ENCODE data around the gene RPTOR.

The RPTOR gene

DNA sequence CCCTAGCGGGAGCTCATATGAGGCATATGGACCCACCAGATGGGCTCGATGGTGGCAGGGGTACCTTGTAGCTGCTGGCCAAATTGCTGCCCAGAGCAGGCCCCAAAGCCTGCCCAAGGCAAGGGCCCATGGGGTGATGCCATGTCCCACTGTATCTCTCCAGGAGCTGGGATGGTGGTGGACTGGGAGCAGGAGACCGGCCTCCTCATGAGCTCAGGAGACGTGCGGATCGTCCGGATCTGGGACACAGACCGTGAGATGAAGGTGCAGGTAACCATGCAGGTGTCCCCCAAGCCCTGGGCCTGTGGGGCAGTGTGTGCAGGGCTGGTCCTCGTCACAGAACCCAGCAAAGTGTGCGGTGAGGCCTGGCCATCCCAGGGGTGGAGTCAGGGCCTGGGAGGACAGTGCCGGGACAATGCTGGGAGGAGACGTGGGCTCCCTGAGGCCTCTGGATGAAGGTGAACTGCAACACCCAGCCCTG is 412.9 kb downstream of the RPTOR start:
- Histone ChIP-seq H3K36me3 (ENCODE audit: control insufficient read depth, insufficient read depth, low read length) (no peaks in the 10 kb centered on the region), H3K27me3 (ENCODE audit: control insufficient read depth, insufficient read depth, low read length) (no peaks in the 10 kb centered on the region), H3K4me2 (ENCODE audit: low read length) (no peak overlapping the region), H3K9ac (no peak overlapping the region), H2AFZ (no peak overlapping the region), H3K9me3 (ENCODE audit: control insufficient read depth, low read length) (no peaks in the 10 kb centered on the region), H3K79me2 (no peaks in the 10 kb centered on the region), H3K4me1 (no peaks in the 10 kb centered on the region), H3K27ac (no peak overlapping the region), H3K4me3 (ENCODE audit: low read depth, low read length) (no peak overlapping the region)
- TF ChIP-seq, protein P1, sequence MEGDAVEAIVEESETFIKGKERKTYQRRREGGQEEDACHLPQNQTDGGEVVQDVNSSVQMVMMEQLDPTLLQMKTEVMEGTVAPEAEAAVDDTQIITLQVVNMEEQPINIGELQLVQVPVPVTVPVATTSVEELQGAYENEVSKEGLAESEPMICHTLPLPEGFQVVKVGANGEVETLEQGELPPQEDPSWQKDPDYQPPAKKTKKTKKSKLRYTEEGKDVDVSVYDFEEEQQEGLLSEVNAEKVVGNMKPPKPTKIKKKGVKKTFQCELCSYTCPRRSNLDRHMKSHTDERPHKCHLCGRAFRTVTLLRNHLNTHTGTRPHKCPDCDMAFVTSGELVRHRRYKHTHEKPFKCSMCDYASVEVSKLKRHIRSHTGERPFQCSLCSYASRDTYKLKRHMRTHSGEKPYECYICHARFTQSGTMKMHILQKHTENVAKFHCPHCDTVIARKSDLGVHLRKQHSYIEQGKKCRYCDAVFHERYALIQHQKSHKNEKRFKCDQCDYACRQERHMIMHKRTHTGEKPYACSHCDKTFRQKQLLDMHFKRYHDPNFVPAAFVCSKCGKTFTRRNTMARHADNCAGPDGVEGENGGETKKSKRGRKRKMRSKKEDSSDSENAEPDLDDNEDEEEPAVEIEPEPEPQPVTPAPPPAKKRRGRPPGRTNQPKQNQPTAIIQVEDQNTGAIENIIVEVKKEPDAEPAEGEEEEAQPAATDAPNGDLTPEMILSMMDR (IDR thresholded peaks at IDR 0.05) = no peak

DNA sequence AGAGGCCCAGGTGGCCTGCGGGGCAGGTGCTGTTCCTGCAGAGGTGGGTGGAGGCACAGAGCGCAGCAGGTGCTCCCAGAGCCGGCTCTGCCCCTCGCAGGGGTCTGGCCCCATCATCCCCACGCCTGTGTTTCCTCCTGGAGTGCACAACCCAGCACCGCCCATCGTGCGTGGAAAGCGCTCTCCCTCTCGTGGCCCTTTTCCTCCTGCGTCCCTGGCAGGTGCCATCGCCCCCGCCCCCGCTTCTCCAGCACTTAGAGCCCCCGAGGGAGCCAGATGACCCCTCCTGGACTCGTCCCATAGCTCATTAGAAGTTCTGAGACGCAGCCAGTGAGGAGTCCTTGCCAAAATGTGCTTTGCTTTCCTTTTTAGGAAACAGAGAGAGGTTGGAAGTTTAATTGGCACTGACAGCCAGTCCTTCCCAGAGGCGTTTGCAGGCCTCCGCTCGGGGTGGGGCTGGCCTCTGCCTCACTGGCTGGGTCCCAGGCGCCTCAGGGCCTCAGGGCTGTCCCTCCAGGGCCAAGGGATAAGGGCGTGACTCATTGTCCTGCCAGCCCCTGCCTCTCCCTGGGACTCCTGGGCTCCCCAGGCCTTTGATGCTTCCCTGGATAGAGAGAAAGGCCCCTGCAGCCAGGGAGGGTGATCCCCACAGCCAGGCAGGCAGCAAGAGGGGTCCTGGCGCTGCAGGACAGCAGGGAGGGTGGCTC is 414.8 kb downstream of the RPTOR start:
- H3K4me1 ChIP-seq = no peaks in the 10 kb centered on the region
- H2AFZ ChIP-seq = no peak overlapping the region
- no peaks in the 10 kb centered on the region for H3K79me2 ChIP-seq
- H3K4me2 ChIP-seq (ENCODE audit: low read length) = no peak overlapping the region
- no peak overlapping the region for H3K4me3 ChIP-seq (ENCODE audit: low read depth, low read length)
- no peaks in the 10 kb centered on the region for H3K27me3 ChIP-seq (ENCODE audit: control insufficient read depth, insufficient read depth, low read length)
- TF ChIP-seq, protein P1 (IDR thresholded peaks at IDR 0.05) = no peak
- H3K9ac ChIP-seq = no peak overlapping the region
- H3K36me3 ChIP-seq (ENCODE audit: control insufficient read depth, insufficient read depth, low read length) = no peaks in the 10 kb centered on the region
- no peaks in the 10 kb centered on the region for H3K9me3 ChIP-seq (ENCODE audit: control insufficient read depth, low read length)
- H3K27ac ChIP-seq = no peak overlapping the region

DNA sequence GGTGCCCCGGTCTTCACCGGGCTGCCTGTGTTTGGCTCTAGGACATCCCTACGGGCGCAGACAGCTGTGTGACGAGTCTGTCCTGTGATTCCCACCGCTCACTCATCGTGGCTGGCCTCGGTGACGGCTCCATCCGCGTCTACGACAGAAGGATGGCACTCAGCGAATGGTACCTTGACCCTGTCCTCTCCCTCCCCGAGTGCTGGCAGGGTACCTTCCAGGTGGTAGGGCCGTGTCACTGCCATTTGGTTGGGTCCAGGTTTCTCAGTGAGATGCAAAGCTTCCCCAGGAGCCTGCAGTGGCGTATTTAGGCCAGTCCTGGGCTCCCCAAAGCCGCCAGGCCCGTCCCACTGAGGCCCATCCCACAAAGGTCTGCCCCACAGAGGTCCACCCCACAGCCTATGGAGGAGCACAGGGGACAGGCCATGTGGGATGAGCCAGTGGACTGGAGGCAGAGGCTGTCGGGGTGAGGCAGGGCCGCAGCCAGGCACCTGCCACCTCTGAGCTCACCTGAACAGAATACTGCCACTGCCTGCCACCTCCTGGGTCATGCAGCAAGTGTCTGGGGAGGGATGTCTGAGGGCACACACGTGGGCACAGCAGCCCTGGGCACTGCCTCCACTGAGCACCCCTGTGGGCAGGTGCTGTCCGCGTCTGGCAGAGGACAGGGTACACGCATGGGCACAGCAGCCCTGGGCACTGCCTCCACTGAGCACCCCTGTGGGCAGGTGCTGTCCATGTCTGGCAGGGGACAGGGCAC is 415.6 kb downstream of the RPTOR start:
- no peaks in the 10 kb centered on the region for H3K9me3 ChIP-seq (ENCODE audit: control insufficient read depth, low read length)
- TF ChIP-seq, protein P1 (IDR thresholded peaks at IDR 0.05) = no peak
- no peaks in the 10 kb centered on the region for H3K36me3 ChIP-seq (ENCODE audit: control insufficient read depth, insufficient read depth, low read length)
- no peak overlapping the region for H3K27ac ChIP-seq
- H2AFZ ChIP-seq = no peak overlapping the region
- no peak overlapping the region for H3K4me3 ChIP-seq (ENCODE audit: low read depth, low read length)
- no peak overlapping the region for H3K4me2 ChIP-seq (ENCODE audit: low read length)
- no peaks in the 10 kb centered on the region for H3K79me2 ChIP-seq
- no peaks in the 10 kb centered on the region for H3K4me1 ChIP-seq
- no peaks in the 10 kb centered on the region for H3K27me3 ChIP-seq (ENCODE audit: control insufficient read depth, insufficient read depth, low read length)
- no peak overlapping the region for H3K9ac ChIP-seq

DNA sequence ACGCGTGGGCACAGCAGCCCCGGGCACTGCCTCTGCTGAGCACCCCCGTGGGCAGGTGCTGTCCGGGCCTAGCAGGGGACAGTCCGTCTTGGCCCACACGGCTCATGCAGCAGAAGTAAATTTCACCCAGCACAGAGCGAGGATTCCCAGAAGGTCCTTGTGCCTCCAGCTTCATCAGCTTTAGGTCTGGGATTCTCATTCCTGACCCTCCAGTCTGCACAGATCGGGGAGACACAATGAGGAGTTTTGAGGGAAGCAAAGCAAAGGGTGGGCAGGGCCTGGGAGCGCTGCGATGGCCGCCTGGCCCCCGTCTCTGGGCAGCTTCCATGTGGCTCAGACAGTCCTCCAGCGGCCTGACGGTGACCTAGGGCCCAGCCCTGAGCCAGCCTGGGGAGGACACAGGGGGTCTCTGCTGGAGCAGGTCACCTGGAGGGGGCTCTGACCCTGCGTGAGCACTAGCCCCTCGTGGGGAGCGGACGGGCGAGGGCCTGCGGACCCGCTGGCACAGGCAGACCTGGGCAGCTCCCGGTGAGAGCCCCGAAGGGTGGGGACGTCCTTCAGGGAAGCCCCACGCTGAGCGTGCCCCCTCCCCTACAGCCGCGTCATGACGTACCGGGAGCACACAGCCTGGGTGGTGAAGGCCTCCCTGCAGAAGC is 416.3 kb downstream of the RPTOR start:
- no peaks in the 10 kb centered on the region for H3K79me2 ChIP-seq
- H3K27ac ChIP-seq = no peak overlapping the region
- H3K4me2 ChIP-seq (ENCODE audit: low read length) = no peak overlapping the region
- H3K27me3 ChIP-seq (ENCODE audit: control insufficient read depth, insufficient read depth, low read length) = no peaks in the 10 kb centered on the region
- no peaks in the 10 kb centered on the region for H3K36me3 ChIP-seq (ENCODE audit: control insufficient read depth, insufficient read depth, low read length)
- H3K4me1 ChIP-seq = no peaks in the 10 kb centered on the region
- H2AFZ ChIP-seq = no peak overlapping the region
- no peak overlapping the region for H3K9ac ChIP-seq
- TF ChIP-seq, protein P1 (IDR thresholded peaks at IDR 0.05) = no peak
- no peaks in the 10 kb centered on the region for H3K9me3 ChIP-seq (ENCODE audit: control insufficient read depth, low read length)
- no peak overlapping the region for H3K4me3 ChIP-seq (ENCODE audit: low read depth, low read length)

All from parathyroid adenoma (tissue), 2 donors.